ENCODE results near the gene ZBTB20.

The ZBTB20 gene

GRCh38 chr3:114902691-114903101, 244.4 kb downstream of the ZBTB20 start:
- no peak for DNase-seq

DNA sequence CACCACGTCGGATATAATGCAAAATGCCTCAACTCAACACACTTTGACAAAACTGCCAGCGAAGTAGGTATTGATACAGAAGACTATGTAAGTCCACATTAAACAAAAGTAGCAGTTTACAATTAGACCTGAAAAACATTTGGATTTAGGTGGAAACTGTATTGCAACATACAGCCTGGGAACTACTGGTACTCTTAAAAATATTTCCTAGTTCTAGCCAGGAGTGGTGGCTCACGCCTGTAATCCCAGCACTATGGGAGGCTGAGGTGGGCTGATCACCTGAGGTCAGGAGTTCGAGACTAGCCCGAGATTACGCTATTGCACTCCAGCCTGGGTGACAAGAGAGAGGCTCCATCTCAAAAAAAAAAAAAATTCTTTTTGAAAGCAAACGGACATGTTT, 246.2 kb downstream of the ZBTB20 start:
- DNase-seq, result peak; percentile 77

GRCh38 chr3:114899186-114899931, 247.7 kb downstream of the ZBTB20 start:
- peak; percentile 52 for DNase-seq

DNA sequence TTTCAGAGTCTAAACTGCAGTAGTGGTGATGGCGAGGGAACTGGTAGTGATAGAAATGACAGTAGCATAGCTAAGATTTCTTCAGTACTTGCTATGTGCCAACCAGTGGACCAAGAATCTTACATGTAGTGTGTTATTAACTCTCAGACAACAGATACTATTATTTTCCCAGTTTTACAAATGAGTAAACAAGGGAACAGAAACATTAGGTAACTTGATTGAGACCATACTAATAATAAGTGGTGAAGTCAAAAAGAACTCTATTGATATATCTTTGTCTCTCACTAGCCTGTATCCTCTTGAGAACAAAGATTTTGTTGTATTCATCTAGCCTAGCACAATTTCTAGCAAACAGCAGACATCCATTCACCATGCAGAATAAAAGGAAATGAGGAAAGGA, 250.1 kb downstream of the ZBTB20 start:
- DNase-seq, result no peak

- DNase-seq, result no peak
Measured at GRCh38 chr3:114893361-114893760, 253.7 kb downstream of the ZBTB20 start.

DNA sequence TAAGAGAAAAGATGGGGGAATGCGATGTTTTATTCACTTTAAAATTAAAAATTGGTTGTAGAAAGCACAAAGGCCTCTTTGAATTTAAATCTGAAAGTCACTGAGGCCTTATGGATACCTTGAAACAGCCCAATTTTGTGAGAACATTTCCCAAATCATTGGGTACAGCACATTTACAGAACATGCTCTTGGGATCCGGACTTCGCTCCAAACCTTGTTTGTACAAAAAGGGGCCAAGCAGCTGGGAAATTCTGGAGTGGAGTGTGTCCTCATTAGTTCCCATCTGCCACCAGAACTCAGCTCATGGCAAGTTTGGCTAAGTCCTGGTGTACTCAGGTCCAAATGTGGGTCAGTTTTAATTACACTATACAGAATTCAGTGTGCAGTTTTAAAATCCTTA, 254.2 kb downstream of the ZBTB20 start:
- no peak for DNase-seq

- no peak for DNase-seq
Measured at GRCh38 chr3:114892131-114892879, 254.8 kb downstream of the ZBTB20 start.

DNA sequence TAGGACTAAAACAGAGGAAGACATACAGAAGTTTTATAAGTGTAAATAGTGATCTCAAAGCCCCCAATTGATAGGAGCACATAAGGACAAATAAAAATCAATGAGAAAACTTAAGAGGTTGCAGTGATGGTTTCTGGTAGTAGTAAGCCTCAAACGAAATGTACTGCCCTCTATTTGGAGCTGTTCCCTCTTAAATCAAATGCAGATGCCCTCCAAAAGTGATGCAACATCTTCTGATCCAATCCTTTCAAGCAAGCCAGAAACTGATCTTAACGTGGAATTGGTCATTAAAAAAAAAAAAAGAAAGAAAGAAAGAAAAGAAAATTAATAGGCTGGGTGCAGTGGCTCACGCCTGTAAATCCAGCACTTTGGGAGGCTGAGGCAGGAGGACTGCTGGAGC, 259.3 kb downstream of the ZBTB20 start:
- no peak for DNase-seq

DNA sequence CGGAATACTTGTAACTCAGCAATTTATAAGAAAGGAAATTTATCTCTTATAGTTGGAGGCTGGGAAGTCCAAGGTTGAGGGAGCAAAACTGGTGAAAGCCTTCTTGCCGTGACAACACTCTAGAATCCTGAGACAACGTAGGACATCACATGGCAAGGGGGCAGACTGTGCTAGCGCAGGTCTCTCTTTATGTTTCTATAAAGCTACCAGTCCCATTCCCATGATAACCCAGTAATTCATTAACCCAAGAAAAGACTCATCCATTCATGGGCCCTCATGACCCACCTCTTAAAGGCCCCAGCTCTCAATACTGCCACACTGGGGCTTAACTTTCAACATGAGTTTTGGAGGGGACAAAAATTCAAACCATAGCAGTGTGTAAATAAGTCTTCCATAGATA, 260.2 kb downstream of the ZBTB20 start:
- DNase-seq, result no peak

DNA sequence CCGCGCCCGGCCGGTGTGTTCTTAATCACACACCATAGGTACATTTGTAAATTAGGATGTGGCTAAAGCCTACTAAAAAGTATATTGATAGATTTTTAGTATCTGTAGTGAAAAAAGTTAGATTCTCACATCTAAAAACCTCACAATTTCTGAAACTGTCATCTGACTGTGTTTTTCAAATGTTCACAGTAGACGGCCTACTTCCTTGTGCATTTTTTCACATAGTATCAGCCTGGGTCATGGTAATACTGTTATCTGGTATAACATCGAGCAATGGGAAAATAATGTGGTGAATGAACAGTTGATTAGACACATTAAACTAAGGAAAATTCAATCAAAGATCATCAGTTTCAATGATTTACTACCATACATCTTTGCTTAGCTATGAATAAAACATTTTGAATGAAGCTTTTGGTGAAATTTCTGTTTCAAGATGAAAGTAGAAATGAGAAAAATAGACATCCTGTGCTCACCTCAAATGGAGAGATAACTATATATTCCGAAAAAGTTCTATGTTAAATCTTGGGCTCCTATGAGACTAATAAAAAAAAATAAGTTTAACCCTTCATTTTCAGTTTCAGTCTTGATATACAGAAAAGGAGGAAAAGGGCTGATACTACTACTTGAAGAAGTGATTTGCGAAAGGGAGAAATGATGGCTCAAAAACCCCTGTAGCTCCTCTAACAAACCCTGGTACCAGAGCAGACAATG, 262.7 kb downstream of the ZBTB20 start:
- DNase-seq, result no peak

DNA sequence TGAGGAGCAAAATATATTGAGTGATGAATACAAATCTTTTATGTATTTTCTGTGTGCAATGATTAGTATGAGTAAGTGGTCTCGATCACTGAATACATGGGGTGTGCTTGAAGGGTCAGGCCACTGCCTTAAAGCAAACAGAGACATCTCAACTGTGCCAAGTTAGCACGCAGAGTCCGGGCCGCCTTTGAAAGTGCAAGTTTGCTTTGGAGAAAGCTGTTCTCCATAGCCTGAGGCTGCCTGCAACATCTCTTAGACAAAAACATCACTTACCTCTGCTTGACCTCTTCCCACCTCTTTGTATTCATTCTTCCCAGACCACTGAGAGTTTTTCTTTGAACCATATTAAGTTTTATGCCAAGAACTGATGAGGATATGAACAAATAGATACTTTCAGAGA, 267.0 kb downstream of the ZBTB20 start:
- DNase-seq, result no peak

GRCh38 chr3:114879059-114880031, 267.7 kb downstream of the ZBTB20 start:
- DNase-seq, result no peak

DNA sequence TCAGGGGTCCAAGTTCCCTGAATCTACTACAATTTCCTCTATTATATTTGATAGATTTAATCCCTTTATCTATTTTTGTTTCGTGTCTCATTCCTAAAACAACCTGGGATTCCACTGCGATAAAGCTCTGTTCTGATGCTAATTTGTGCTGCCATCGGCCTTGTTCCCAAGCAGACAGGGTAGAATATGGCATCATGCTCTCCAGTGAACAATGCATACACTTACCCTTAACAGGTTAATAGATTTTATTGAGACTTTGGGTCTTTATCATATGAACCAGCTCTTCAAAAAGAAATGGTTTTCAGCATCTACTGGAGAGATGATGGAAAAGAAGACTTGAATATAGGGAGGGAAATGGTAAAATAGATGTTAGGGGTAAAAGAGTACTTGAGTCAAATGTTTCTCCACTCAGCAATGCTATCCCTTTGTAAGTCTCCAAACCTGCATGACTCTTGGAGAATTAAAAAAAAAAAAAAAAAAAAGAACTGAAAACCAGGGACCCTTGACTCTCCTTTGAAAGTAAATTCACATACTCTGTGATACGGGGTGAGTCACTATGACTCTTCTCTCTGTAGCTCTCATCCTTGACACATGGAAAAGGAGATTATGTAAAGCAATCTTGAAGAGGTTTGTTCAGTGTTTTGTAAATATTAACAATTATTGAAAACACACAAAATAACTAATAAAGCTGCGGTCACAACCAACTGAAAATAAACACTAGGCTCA, 268.8 kb downstream of the ZBTB20 start:
- no peak for DNase-seq

- DNase-seq, result no peak
Measured at GRCh38 chr3:114877378-114878113, 269.5 kb downstream of the ZBTB20 start.

GRCh38 chr3:114874522-114874971, 272.5 kb downstream of the ZBTB20 start:
- no peak for DNase-seq

DNA sequence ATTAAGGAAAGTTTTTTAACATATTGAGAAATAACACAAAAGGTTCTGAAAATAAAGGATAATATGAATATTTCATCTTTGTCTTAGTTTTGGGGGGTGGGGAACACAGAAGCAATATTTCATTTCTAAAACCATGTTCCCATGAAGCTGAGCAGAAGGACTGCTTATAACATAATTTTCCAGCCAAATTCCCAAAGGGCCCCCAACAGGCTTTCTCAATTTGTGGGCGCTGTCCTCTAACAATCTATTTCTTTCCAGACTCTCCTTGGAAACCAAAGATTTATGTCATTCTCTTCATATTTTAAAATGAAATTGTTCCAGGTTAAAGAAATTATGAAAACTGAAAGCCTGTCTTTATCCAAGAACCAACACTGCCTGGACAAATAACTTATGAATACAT, 273.5 kb downstream of the ZBTB20 start:
- no peak for DNase-seq

GRCh38 chr3:114872588-114872987, 274.5 kb downstream of the ZBTB20 start:
- DNase-seq, result no peak

DNA sequence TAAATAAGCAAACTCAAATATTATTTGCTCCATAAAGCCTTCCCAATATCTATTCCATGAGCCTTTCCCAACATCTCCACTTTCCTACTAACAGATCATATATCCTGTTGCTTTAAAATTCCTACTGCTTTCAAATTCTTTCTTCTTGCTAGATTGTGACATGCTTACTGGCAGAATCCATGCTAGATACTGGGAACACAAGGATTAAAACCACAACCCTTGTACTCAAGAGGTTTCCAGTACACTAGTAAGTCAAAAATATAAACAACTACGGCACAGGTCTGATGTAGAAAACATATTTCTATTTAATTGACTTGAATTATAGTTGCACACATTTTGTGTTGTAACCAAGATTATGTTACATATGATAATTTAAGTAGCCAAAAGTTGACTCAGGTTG, 275.0 kb downstream of the ZBTB20 start:
- no peak for DNase-seq

GRCh38 chr3:114867835-114868503, 279.1 kb downstream of the ZBTB20 start:
- DNase-seq, result no peak

DNA sequence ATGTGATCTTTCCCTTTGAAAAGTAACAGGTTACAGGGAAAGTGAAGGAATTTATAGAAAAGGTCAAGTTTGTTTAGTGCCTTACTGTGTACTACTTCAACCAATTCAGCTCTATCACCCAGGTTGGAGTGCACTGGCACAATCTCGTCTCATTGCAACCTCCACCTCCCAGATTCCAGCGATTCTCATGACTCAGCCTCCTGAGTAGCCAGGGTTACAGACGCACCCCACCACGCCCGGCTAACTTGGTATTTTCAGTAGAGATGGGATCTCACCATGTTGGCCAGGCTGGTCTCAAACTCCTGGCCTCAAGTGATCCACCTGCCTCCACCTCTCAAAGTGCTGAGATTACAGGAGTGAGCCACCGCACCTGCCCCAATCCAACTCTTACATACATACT, 279.7 kb downstream of the ZBTB20 start:
- DNase-seq, result no peak

GRCh38 chr3:114866430-114866829, 280.7 kb downstream of the ZBTB20 start:
- DNase-seq, result no peak

All from KG1 (cell line).